Measurements from ENCODE around the gene PSMA8. TPM values are rescaled to one million over a fixed set of nuclear protein-coding genes. Genes with fewer than 3 reads are reported as not detected.

Gene PSMA8
- total RNA-seq (2021; fragmentation: NEBNext Ultra II Directional; extraction: Animal tissue kit (Norgen Biotek cat#: 25700)) (not detected in 2 replicates), polyA plus RNA-seq (2011; rRNA removed) (not detected in 2 replicates), polyA minus RNA-seq (2011; rRNA and poly(A)+ RNA removed) (not detected in 2 replicates)
- polyA plus RNA-seq (2011; cell fraction: cytosol; rRNA removed) = not detected
- not detected for polyA plus RNA-seq (2011; cell fraction: nucleus; rRNA removed)
- polyA plus RNA-seq (2012, experiment 1 of 2) = not detected in 4 replicates
- polyA plus RNA-seq (2012, experiment 2 of 2) = not detected
- polyA plus RNA-seq (2013, experiment 1 of 2) = not detected
- not detected for polyA plus RNA-seq (2013, experiment 2 of 2)
- not detected for polyA minus RNA-seq (2011; cell fraction: cytosol; rRNA and poly(A)+ RNA removed)
- not detected for polyA minus RNA-seq (2011; cell fraction: nucleus; rRNA and poly(A)+ RNA removed)
- long read RNA-seq, experiment 1 = 0 reads
- long read RNA-seq, experiment 2 = 0 reads

DNA sequence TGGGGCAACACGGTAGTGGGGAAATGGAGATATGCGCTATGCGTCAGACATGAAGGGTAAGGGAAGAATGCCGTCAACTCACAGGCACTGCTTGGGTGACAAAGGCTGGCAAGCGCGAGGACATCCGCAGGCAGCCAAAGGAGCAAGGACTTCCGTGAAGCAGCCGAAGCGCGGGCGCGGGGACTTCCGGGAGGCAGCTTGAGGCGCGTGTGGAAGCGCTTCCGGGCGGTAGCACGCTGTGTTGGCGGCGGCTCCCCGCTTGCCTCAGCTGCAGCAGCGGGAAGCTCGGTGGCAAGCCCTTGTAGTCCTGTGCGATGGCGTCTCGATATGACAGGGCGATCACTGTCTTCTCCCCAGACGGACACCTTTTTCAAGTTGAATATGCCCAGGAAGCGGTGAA lies at the start of gene PSMA8:
Gene PSMA8 (plus strand): TSS at position 218 of the 400 bp plus-strand sequence. CDS start 97 bp downstream, at position 315.
- Histone ChIP-seq H4K91ac (replicated peaks; ENCODE audit: insufficient read length, low read length) (no peak within 1 kb of the TSS), H2BK120ac (replicated peaks; ENCODE audit: low read depth, low read length) (no peak within 1 kb of the TSS), H3K4ac (replicated peaks; ENCODE audit: insufficient read length, low read depth, low read length) (no peak within 1 kb of the TSS), H3K4me1 (replicated peaks in 1 of 4; ENCODE audit: control insufficient read depth in 3 of 4, insufficient read depth in 4 of 4, low read length in 3 of 4) (peaks cover 0 to 4% (median 1%) of the 10 kb centered on the region in 4 experiments; a peak in 4 of 7 replicates), H4K8ac (ENCODE audit: extremely low read depth, insufficient read depth, low read length) (peak within 1 kb of the TSS; percentile 51), H3K79me2 (ENCODE audit: control insufficient read depth in 1 of 2, insufficient read depth in 2 of 2, low read length in 2 of 2) (no peaks in the 10 kb centered on the region), H3K4me3 (ENCODE audit: extremely low read depth in 1 of 4, insufficient read depth in 2 of 4, low read depth in 3 of 4, low read length in 4 of 4) (peak within 1 kb of the TSS in 1 of 4 experiments; percentile 42; a peak in 2 of 8 replicates), H3K56ac (replicated peaks; ENCODE audit: insufficient read length, low read depth, low read length) (no peak within 1 kb of the TSS), H3K36me3 (ENCODE audit: control insufficient read depth in 2 of 4, insufficient read depth in 4 of 4, low read length in 3 of 4) (no peaks in the 10 kb centered on the region), H3K4me2 (ENCODE audit: insufficient read depth in 1 of 2, low read depth in 2 of 2, low read length in 2 of 2) (peak within 1 kb of the TSS; percentile 27 to 48), H2BK5ac (ENCODE audit: low read depth, low read length) (no peak within 1 kb of the TSS), H2BK12ac (ENCODE audit: low read depth, low read length) (peak within 1 kb of the TSS; percentile 56; the same call in 1 of the 2 replicates), H3K79me1 (ENCODE audit: low read depth, low read length) (no peaks in the 10 kb centered on the region), H2BK20ac (ENCODE audit: low read length) (no peak within 1 kb of the TSS), H2BK15ac (ENCODE audit: low read length) (no peak within 1 kb of the TSS), H2AK5ac (ENCODE audit: low read depth, low read length) (no peak within 1 kb of the TSS), H3K23ac (ENCODE audit: insufficient read length) (no peak within 1 kb of the TSS), H3K27me3 (replicated peaks in 1 of 4; ENCODE audit: control insufficient read depth in 3 of 4, extremely low read depth in 1 of 4, insufficient read depth in 3 of 4, low read length in 3 of 4) (peaks cover 0 to 11% (median 5%) of the 10 kb centered on the region in 4 experiments; a peak in 3 of 7 replicates), H3K23me2 (ENCODE audit: low read depth, low read length) (peaks cover 2% of the 10 kb centered on the region; the same call in 1 of the 2 replicates), H4K20me1 (replicated peaks in 1 of 2; ENCODE audit: control insufficient read depth in 1 of 2, insufficient read depth in 2 of 2, low read length in 2 of 2) (no peaks in the 10 kb centered on the region), H3K9me3 (ENCODE audit: insufficient read depth in 2 of 2, low read depth in 1 of 2, low read length in 1 of 2) (no peaks in the 10 kb centered on the region; a peak in 1 of 4 replicates), H2AFZ (ENCODE audit: low read length) (peak within 1 kb of the TSS; percentile 97), H3K18ac (ENCODE audit: extremely low read depth, low read length) (no peak within 1 kb of the TSS), H3K14ac (ENCODE audit: insufficient read length) (no peak within 1 kb of the TSS), H4K5ac (ENCODE audit: insufficient read length, low read depth, low read length) (no peak within 1 kb of the TSS), H3K27ac (ENCODE audit: low read depth, low read length) (no peak within 1 kb of the TSS), H3K9ac (replicated peaks in 1 of 4; ENCODE audit: extremely low read depth in 1 of 4, low read depth in 3 of 4, low read length in 3 of 4) (no peak within 1 kb of the TSS)
- FAIRE-seq (no peak), DNase-seq (ENCODE audit: low read depth in 1 of 2, low spot score in 2 of 2) (peak; percentile 23 to 63)
- TF ChIP-seq E2F6 (IDR thresholded peaks at IDR 0.05) = peak; percentile 89
- TF ChIP-seq YY1 (IDR thresholded peaks at IDR 0.05; ENCODE audit: low read depth, low read length) = 0 out of 2 replicates have a peak, but pooled peaks have one; percentile 26
- TF ChIP-seq FOSL1 (IDR thresholded peaks at IDR 0.05; ENCODE audit: insufficient read depth, low read depth, low read length) = no peak
- peak; percentile 28; the same call in 1 of the 2 replicates for TF ChIP-seq TBP (IDR thresholded peaks at IDR 0.05; ENCODE audit: low read depth, low read length)
- 0 out of 2 replicates have a peak, but pooled peaks have one; percentile 40 for TF ChIP-seq EGR1 (IDR thresholded peaks at IDR 0.05; ENCODE audit: borderline replicate concordance, low read depth, low read length)
- TF ChIP-seq CBX5 (IDR thresholded peaks at IDR 0.05; ENCODE audit: low read depth, low read length) = no peak
- TF ChIP-seq, protein P1, sequence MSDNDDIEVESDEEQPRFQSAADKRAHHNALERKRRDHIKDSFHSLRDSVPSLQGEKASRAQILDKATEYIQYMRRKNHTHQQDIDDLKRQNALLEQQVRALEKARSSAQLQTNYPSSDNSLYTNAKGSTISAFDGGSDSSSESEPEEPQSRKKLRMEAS (IDR thresholded peaks at IDR 0.05) = peak; percentile 82
- peak; percentile 64; the same call in 1 of the 2 replicates for TF ChIP-seq GABPA (IDR thresholded peaks at IDR 0.05; ENCODE audit: borderline replicate concordance, insufficient read depth, low read length)
- 52% methylated on average over 31 of the region's 31 CpGs; no CpG with 5 or more reads in 1 of the 2 experiments for WGBS, 2 experiments (ENCODE audit: extremely low coverage in 1 of 2, insufficient coverage in 1 of 2, insufficient read length in 1 of 2, insufficient replicate concordance in 2 of 2, low coverage in 1 of 2, low lambda C conversion rate in 2 of 2, missing lambda C conversion rate in 1 of 2)
- POLR2A ChIA-PET (ENCODE audit: partially characterized antibody) = no interaction called here
- CTCF ChIA-PET (ENCODE audit: partially characterized antibody) = no interaction called here

Measured in H1 (cell line).